Prostate gland (tissue), 2 donors: Measurements from ENCODE around the gene C17orf78. TPM values are rescaled to one million over a fixed set of nuclear protein-coding genes. Genes with fewer than 3 reads are reported as not detected.
A peak's percentile ranks its signal among the peaks of the same experiment; 100 is the strongest.
"Not testable (repeated sequence)": the region's sequence is repeated elsewhere in the genome, so short reads cannot be mapped to it uniquely, and the experiment has no call there.

Experiments
- DNase-seq: peaks from one replicate; pipeline ENCODE4 v3.0.0-alpha.2; 2019; ENCODE audit warnings: low spot score
- H3K27ac ChIP-seq, 2 donors: fragments of 200-600 bp; sonication (generic); 2 replicates each; pipeline ENCODE4 v1.5.1; 2017 to 2019
- H3K27me3 ChIP-seq: fragments of 200-600 bp; sonication (generic); replicated peaks from 2 replicates; pipeline ENCODE4 v1.5.1; 2019; ENCODE audit not compliant: insufficient read depth
- H3K36me3 ChIP-seq, 2 donors: fragments of 200-600 bp; sonication (generic); 1 replicate in 1 of 2; 2 replicates in 1 of 2; pipeline versions ENCODE4 v1.5.1 to v1.8.1; 2017 to 2019
- H3K4me1 ChIP-seq: fragments of 200-600 bp; sonication (generic); replicated peaks from 2 replicates; pipeline ENCODE4 v1.5.1; 2019
- H3K4me3 ChIP-seq, 2 donors: fragments of 200-600 bp; sonication (generic); 2 replicates each; pipeline ENCODE4 v1.5.1; 2017 to 2019
- H3K9me3 ChIP-seq: fragments of 200-600 bp; sonication (generic); 2 replicates; pipeline ENCODE4 v1.5.1; 2017
- CTCF ChIP-seq, 4 experiments: fragments of 200-600 bp in 2 of 4; fragments of 450-650 bp in 2 of 4; sonication (generic) in 2 of 4; IDR thresholded peaks; 1 replicate in 3 of 4; 2 replicates in 1 of 4; pipeline ENCODE4 v1.5.1; 2016 to 2019; ENCODE audit warnings: antibody characterized with exemption in 4 of 4, mild to moderate bottlenecking in 2 of 4, moderate library complexity in 2 of 4
- POLR2A ChIP-seq: fragments of 450-650 bp; IDR thresholded peaks from one replicate; pipeline ENCODE4 v1.6.1; 2016; ENCODE audit warnings: antibody characterized with exemption, mild to moderate bottlenecking
- POLR2AphosphoS5 ChIP-seq: sonication (generic); formaldehyde crosslinking; IDR thresholded peaks from one replicate; pipeline ENCODE4 v1.6.1; 2017; ENCODE audit warnings: antibody characterized with exemption
- WGBS: methylation state at CpG from one replicate; pipeline ENCODE4 v1.1.5; 2018; 5-methylcytosine and 5-hydroxymethylcytosine counted together
- intact Hi-C: fragments of 100-400 bp; cut with DNase I; formaldehyde crosslinking; loops from one replicate; pipeline ENCODE4 v1.14.2; 2022
- total RNA-seq, 2 donors: library from RNA; depleted of rRNA; stranded (reverse); fragments of >200 nt; gene quantifications; one replicate each; pipeline ENCODE4 v1.1.0, GENCODE V29; 2016

Gene C17orf78
- total RNA-seq, 2 donors from 2014 or later: not detected

GRCh38 chr17:37342589-37342988 lies 33.2 kb upstream of the C17orf78 start:
- TF ChIP-seq POLR2A (no peak), POLR2AphosphoS5 (no peak), CTCF (IDR thresholded peaks at IDR 0.05) (no peak)
- H3K36me3 ChIP-seq: no peaks in the 10 kb centered on the region

GRCh38 chr17:37344519-37344918 lies 31.3 kb upstream of the C17orf78 start:
- Histone ChIP-seq H3K27ac (no peak overlapping the region), H3K4me1 (no peaks in the 10 kb centered on the region), H3K9me3 (no peaks in the 10 kb centered on the region), H3K4me3 (no peak overlapping the region), H3K27me3 (no peaks in the 10 kb centered on the region), H3K36me3 (no peaks in the 10 kb centered on the region)
- no peak for TF ChIP-seq CTCF (IDR thresholded peaks at IDR 0.05)
- TF ChIP-seq POLR2AphosphoS5: no peak
- no peak for TF ChIP-seq POLR2A
- DNase-seq: no peak
- intact Hi-C loops: no loop called here
- 92% methylated on average over 4 of the region's 4 CpGs for WGBS

More at GRCh38 chr17:37342589-37342988, 33.2 kb upstream of the C17orf78 start:
- WGBS: 98% methylated on average over 2 of the region's 2 CpGs
- Histone ChIP-seq H3K27ac (no peak overlapping the region), H3K27me3 (no peaks in the 10 kb centered on the region), H3K4me1 (no peaks in the 10 kb centered on the region), H3K9me3 (no peaks in the 10 kb centered on the region), H3K4me3 (no peak overlapping the region)
- intact Hi-C loops: no loop called here
- no peak for DNase-seq

- H3K27me3 ChIP-seq, intact Hi-C loops, H3K9me3 ChIP-seq, H3K27ac ChIP-seq, H3K36me3 ChIP-seq, H3K4me3 ChIP-seq, H3K4me1 ChIP-seq, DNase-seq: not testable (repeated sequence)
- WGBS: 96% methylated on average over 8 of the region's 8 CpGs
These were observed 28.9 kb upstream of the C17orf78 start for GRCh38 chr17:37346863-37347402.

- WGBS: 75% methylated on average over 12 of the region's 12 CpGs
- H3K27ac ChIP-seq: peak overlapping the region; percentile 92 to 94
These were observed 18.8 kb upstream of the C17orf78 start for GRCh38 chr17:37356796-37357569.

GRCh38 chr17:37358098-37358829 lies 17.5 kb upstream of the C17orf78 start:
- Histone ChIP-seq H3K27ac (peak overlapping the region; percentile 92 to 94), H3K27me3 (no peaks in the 10 kb centered on the region), H3K36me3 (no peaks in the 10 kb centered on the region), H3K9me3 (no peaks in the 10 kb centered on the region), H3K4me3 (peak overlapping the region; percentile 81 to 87), H3K4me1 (no peaks in the 10 kb centered on the region)
- under 1% methylated on average over 21 of the region's 21 CpGs for WGBS
- peak; percentile 68 for DNase-seq
- intact Hi-C loops: loop anchor here (5.0 to 10.0 kb wide), 2 partner anchors 56 to 823 kb away; partner anchors contain the start of genes MYO19 and PIGW
- TF ChIP-seq POLR2AphosphoS5: peak; percentile 67
- TF ChIP-seq POLR2A: no peak

More at GRCh38 chr17:37356796-37357569, 18.8 kb upstream of the C17orf78 start:
- intact Hi-C loops: loop anchor here (5.0 to 10.0 kb wide), 2 partner anchors 55 to 822 kb away; partner anchors contain the start of genes MYO19 and PIGW
- peak; percentile 11 for DNase-seq
- H3K27me3 ChIP-seq, H3K9me3 ChIP-seq, H3K36me3 ChIP-seq, H3K4me1 ChIP-seq: not testable (repeated sequence)
- H3K4me3 ChIP-seq: peak overlapping the region; percentile 9 to 87
